Measurements from ENCODE around the gene ZKSCAN3. TPM values are rescaled to one million over a fixed set of nuclear protein-coding genes. Genes with fewer than 3 reads are reported as not detected.

The ZKSCAN3 gene
- 1 to 10 TPM; 3.1 to 5.5 (median 4.8) TPM for total RNA-seq

GRCh38 chr6:28349892-28350737 is at the start of gene ZKSCAN3:
Gene ZKSCAN3 (plus strand): TSS chr6:28349947. CDS start chr6:28359587, 9,640 bp downstream.
- TF ChIP-seq, protein P1, sequence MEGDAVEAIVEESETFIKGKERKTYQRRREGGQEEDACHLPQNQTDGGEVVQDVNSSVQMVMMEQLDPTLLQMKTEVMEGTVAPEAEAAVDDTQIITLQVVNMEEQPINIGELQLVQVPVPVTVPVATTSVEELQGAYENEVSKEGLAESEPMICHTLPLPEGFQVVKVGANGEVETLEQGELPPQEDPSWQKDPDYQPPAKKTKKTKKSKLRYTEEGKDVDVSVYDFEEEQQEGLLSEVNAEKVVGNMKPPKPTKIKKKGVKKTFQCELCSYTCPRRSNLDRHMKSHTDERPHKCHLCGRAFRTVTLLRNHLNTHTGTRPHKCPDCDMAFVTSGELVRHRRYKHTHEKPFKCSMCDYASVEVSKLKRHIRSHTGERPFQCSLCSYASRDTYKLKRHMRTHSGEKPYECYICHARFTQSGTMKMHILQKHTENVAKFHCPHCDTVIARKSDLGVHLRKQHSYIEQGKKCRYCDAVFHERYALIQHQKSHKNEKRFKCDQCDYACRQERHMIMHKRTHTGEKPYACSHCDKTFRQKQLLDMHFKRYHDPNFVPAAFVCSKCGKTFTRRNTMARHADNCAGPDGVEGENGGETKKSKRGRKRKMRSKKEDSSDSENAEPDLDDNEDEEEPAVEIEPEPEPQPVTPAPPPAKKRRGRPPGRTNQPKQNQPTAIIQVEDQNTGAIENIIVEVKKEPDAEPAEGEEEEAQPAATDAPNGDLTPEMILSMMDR (IDR thresholded peaks at IDR 0.05; ENCODE audit: low read depth): no peak

- TF ChIP-seq, protein P1 (IDR thresholded peaks at IDR 0.05; ENCODE audit: low read depth): no peak
Measured at GRCh38 chr6:28303570-28303969, 46.2 kb upstream of the ZKSCAN3 start.

GRCh38 chr6:28311139-28311823 is 38.5 kb upstream of the ZKSCAN3 start:
- TF ChIP-seq, protein P1 (IDR thresholded peaks at IDR 0.05; ENCODE audit: low read depth): no peak

GRCh38 chr6:28312939-28313338 is 36.8 kb upstream of the ZKSCAN3 start:
- TF ChIP-seq, protein P1 (IDR thresholded peaks at IDR 0.05; ENCODE audit: low read depth): no peak

GRCh38 chr6:28315628-28316027 is 34.1 kb upstream of the ZKSCAN3 start:
- TF ChIP-seq, protein P1 (IDR thresholded peaks at IDR 0.05; ENCODE audit: low read depth): no peak

DNA sequence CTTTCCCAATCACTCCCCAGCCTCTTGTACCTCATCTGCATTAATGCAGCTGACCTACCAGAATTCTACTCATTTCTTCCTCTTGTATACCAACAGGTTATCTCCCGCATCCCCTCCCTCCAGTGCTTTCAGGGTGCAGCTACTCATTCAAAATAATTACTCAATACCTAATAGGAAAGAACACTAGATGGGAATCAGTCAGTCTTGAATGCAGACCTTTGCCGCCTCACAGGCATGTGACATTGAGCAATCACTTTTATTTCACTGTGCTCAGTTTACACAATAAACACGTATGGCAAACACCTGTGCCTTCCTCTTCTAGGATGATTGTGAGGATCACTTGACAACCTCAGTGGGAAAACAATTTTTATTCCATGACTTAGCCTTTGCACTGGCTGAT is 27.1 kb upstream of the ZKSCAN3 start:
- TF ChIP-seq, protein P1 (IDR thresholded peaks at IDR 0.05; ENCODE audit: low read depth): no peak

- TF ChIP-seq, protein P1 (IDR thresholded peaks at IDR 0.05; ENCODE audit: low read depth): no peak
Measured at GRCh38 chr6:28323813-28324424, 25.8 kb upstream of the ZKSCAN3 start.
